ENCODE data around the gene TINCR.

TINCR gene

GRCh38 chr19:5522106-5522505, 45.6 kb downstream of the TINCR start:
- no peak overlapping the region for H3K4me3 ChIP-seq (ENCODE audit: low read depth, low read length)
- DNase-seq (ENCODE audit: low read depth, low spot score): no peak
- ChIA-PET CTCF (no interaction called here), POLR2A (no interaction called here)
- no peak for TF ChIP-seq CTCF (IDR thresholded peaks at IDR 0.05; ENCODE audit: insufficient read depth, low read length, missing control alignments)

- DNase-seq (ENCODE audit: low read depth, low spot score): no peak
- H3K4me3 ChIP-seq (ENCODE audit: low read depth, low read length): no peak overlapping the region
- ChIA-PET CTCF (interaction anchor here (1.2 kb wide), 1 partner anchor 14 kb away, joined by 3 read pairs; no protein-coding TSS in a partner anchor), POLR2A (no interaction called here)
- TF ChIP-seq CTCF (IDR thresholded peaks at IDR 0.05; ENCODE audit: insufficient read depth, low read length, missing control alignments): no peak
These were observed 47.3 kb downstream of the TINCR start for GRCh38 chr19:5520501-5520900.

DNA sequence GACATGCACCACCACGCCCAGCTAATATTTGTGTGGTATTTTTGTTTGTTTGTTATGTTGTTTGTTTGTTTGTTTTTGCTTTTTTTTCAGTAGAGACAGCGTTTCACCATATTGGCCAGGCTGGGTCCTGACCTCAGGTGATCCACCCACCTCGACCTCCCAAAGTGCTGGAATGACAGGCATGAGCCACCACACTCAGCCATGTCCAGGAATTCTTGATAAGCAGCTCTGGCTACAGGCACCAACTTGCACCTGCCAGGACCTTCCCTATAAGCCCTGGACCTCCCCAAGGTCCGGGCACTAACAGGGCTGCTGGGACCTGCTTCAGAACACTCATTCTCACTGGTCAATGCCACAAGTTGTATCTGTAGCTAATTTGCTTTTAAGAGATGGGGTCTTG, 48.7 kb downstream of the TINCR start:
- CTCF ChIA-PET: interaction anchor here (1.2 to 2.0 kb wide), 2 partner anchors 16 to 28 kb away, joined by 3 to 4 read pairs; no protein-coding TSS in a partner anchor
- no peak for TF ChIP-seq CTCF (IDR thresholded peaks at IDR 0.05; ENCODE audit: insufficient read depth, low read length, missing control alignments)
- DNase-seq (ENCODE audit: low read depth, low spot score): no peak
- POLR2A ChIA-PET: no interaction called here
- H3K4me3 ChIP-seq (ENCODE audit: low read depth, low read length): no peak overlapping the region

- POLR2A ChIA-PET: interaction anchor here (0.6 to 0.7 kb wide), 2 partner anchors 15 to 237 kb away, joined by 3 read pairs; no protein-coding TSS in a partner anchor
- CTCF ChIA-PET: no interaction called here
- no peak for TF ChIP-seq CTCF (IDR thresholded peaks at IDR 0.05; ENCODE audit: insufficient read depth, low read length, missing control alignments)
- H3K4me3 ChIP-seq (ENCODE audit: low read depth, low read length): no peak overlapping the region
- DNase-seq (ENCODE audit: low read depth, low spot score): no peak
These were observed 52.0 kb downstream of the TINCR start for GRCh38 chr19:5515737-5516136.

- TF ChIP-seq CTCF (IDR thresholded peaks at IDR 0.05; ENCODE audit: insufficient read depth, low read length, missing control alignments): no peak
- ChIA-PET POLR2A (no interaction called here), CTCF (interaction anchor here (0.7 kb wide), 1 partner anchor 25 kb away, joined by 3 read pairs; no protein-coding TSS in a partner anchor)
- H3K4me3 ChIP-seq (ENCODE audit: low read depth, low read length): no peak overlapping the region
- DNase-seq (ENCODE audit: low read depth, low spot score): no peak
These were observed 53.8 kb downstream of the TINCR start for GRCh38 chr19:5514001-5514400.

GRCh38 chr19:5512715-5513114, 55.0 kb downstream of the TINCR start:
- TF ChIP-seq CTCF (IDR thresholded peaks at IDR 0.05; ENCODE audit: insufficient read depth, low read length, missing control alignments): no peak
- ChIA-PET POLR2A (no interaction called here), CTCF (interaction anchor here (0.5 kb wide), 1 partner anchor 147 kb away, joined by 3 read pairs; no protein-coding TSS in a partner anchor)
- H3K4me3 ChIP-seq (ENCODE audit: low read depth, low read length): no peak overlapping the region
- DNase-seq (ENCODE audit: low read depth, low spot score): no peak

Measured in AG04449 (cell line).